B cell (primary cell): ENCODE data around the gene FAF2.

ENCODE experiments used
- CTCF ChIP-seq: fragments of 200-600 bp; IDR thresholded peaks from one replicate; pipeline ENCODE4 v1.8.0; 2022; ENCODE audit warnings: antibody characterized with exemption, mild to moderate bottlenecking
- EZH2 ChIP-seq: IDR thresholded peaks from 2 replicates; pipeline ENCODE4 v1.6.1; 2012; ENCODE audit warnings: borderline replicate concordance, low read depth, mild to moderate bottlenecking, moderate library complexity, low read length; ENCODE audit not compliant: insufficient read depth, poor library complexity, severe bottlenecking

DNA sequence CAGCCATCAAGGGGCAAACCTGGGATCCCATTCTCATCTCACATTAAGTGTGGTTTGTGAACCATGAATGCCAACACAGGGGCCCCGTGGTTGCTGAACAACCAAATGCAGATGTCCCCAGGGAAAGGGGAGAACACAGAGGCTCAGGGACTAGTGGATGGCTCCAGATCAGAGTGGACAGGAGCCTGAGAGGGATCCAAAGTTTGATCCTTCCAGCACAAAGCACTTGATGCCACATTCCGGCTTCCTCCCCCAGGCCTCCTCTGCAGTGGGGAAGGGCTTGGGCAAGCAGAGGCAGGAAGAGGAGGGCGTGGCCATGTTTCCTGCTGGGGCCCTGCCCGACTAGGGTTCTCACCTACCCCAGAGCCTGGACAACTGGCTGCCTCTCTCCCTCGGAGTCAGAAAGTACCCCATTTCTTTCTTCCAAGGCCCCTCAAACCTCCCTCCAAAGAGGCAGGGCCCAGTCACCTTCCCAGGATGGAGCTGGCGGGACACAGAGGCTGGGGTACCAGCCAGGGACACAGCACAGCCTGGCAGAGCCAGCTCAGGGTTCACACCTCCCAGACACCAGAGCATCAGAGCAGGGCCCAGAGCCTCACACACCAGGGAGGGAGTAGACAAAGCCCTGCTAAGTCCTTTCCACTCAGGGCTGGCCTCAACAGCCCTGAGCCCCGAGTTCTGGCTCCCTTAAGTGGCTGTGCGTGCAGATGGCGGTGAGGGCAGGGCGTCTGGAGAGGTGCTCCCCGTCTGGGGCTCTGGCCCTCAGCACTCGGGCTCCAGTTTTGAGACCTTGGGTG is 93.4 kb downstream of the FAF2 start:
- no peak for TF ChIP-seq CTCF
- no peak for TF ChIP-seq EZH2
